Body of pancreas (tissue), 4 donors: Measurements from ENCODE around the gene FGD3.

Experiments
- POLR2A ChIP-seq, 3 donors: fragments of 450-650 bp; IDR thresholded peaks; one replicate each; pipeline ENCODE4 v1.6.1; 2016; ENCODE audit warnings: antibody characterized with exemption in 3 of 3, mild to moderate bottlenecking in 2 of 3
- TF ChIP-seq, protein P1 (sequence below), 7 experiments: fragments of 450-650 bp in 4 of 7; fragments of 200-600 bp in 3 of 7; sonication (generic) in 3 of 7; IDR thresholded peaks; one replicate each; pipeline ENCODE4 v1.5.1; 2016 to 2019; ENCODE audit warnings: antibody characterized with exemption in 7 of 7

- no peak for TF ChIP-seq POLR2A (IDR thresholded peaks at IDR 0.05)
- TF ChIP-seq, protein P1, sequence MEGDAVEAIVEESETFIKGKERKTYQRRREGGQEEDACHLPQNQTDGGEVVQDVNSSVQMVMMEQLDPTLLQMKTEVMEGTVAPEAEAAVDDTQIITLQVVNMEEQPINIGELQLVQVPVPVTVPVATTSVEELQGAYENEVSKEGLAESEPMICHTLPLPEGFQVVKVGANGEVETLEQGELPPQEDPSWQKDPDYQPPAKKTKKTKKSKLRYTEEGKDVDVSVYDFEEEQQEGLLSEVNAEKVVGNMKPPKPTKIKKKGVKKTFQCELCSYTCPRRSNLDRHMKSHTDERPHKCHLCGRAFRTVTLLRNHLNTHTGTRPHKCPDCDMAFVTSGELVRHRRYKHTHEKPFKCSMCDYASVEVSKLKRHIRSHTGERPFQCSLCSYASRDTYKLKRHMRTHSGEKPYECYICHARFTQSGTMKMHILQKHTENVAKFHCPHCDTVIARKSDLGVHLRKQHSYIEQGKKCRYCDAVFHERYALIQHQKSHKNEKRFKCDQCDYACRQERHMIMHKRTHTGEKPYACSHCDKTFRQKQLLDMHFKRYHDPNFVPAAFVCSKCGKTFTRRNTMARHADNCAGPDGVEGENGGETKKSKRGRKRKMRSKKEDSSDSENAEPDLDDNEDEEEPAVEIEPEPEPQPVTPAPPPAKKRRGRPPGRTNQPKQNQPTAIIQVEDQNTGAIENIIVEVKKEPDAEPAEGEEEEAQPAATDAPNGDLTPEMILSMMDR (IDR thresholded peaks at IDR 0.05) = no peak
Measured at GRCh38 chr9:93022066-93022465, 74.7 kb downstream of the FGD3 start.
